Gastroesophageal sphincter (tissue), 4 donors: ENCODE measurements around the gene XNDC1N. TPM values are rescaled to one million over a fixed set of nuclear protein-coding genes. Genes with fewer than 3 reads are reported as not detected.

Experiments
- ATAC-seq: fragments of 150-250 bp; one replicate; pipeline ENCODE4 v1.9.1; 2016; ENCODE audit warnings: mild to moderate bottlenecking, moderate library complexity
- H3K27ac ChIP-seq, 4 donors: fragments of 200-600 bp; sonication (generic) in 3 of 4; 1 replicate in 3 of 4; 2 replicates in 1 of 4; pipeline ENCODE4 v1.5.1; 2016 to 2019
- H3K27me3 ChIP-seq: fragments of 200-600 bp; sonication (generic); one replicate; pipeline ENCODE4 v1.5.1; 2019
- H3K36me3 ChIP-seq, 2 donors: fragments of 200-600 bp; sonication (generic); one replicate each; pipeline ENCODE4 v1.5.1; 2019; ENCODE audit warnings: control low read depth in 1 of 2
- H3K4me1 ChIP-seq, 3 donors: fragments of 200-600 bp; sonication (generic); 1 replicate in 2 of 3; 2 replicates in 1 of 3; pipeline ENCODE4 v1.5.1; 2016 to 2019; ENCODE audit warnings: control low read depth in 2 of 3
- H3K4me3 ChIP-seq, 2 donors: fragments of 200-600 bp; sonication (generic); one replicate each; pipeline ENCODE4 v1.5.1; 2019; ENCODE audit warnings: mild to moderate bottlenecking in 1 of 2, moderate library complexity in 1 of 2
- H3K9me3 ChIP-seq, 3 donors: fragments of 200-600 bp; sonication (generic); one replicate each; pipeline ENCODE4 v1.5.1; 2017 to 2019; ENCODE audit warnings: control low read depth in 2 of 3
- CTCF ChIP-seq, 4 experiments: fragments of 200-600 bp in 2 of 4; fragments of 450-650 bp in 2 of 4; sonication (generic) in 1 of 4; IDR thresholded peaks; one replicate each; pipeline ENCODE4 v1.5.1; 2017 to 2019; ENCODE audit warnings: antibody characterized with exemption in 4 of 4, mild to moderate bottlenecking in 2 of 4, moderate library complexity in 2 of 4
- EP300 ChIP-seq: sonication (generic); formaldehyde crosslinking; IDR thresholded peaks from one replicate; pipeline ENCODE4 v1.6.1; 2017; ENCODE audit warnings: antibody characterized with exemption, mild to moderate bottlenecking
- POLR2A ChIP-seq, 2 donors: fragments of 450-650 bp; IDR thresholded peaks; one replicate each; pipeline ENCODE4 v1.6.1; 2017; ENCODE audit warnings: antibody characterized with exemption in 2 of 2, mild to moderate bottlenecking in 2 of 2, moderate library complexity in 1 of 2
- POLR2AphosphoS5 ChIP-seq: sonication (generic); formaldehyde crosslinking; IDR thresholded peaks from one replicate; pipeline ENCODE4 v1.6.1; 2017; ENCODE audit warnings: antibody characterized with exemption
- WGBS, 2 donors: methylation state at CpG; one replicate each; pipeline ENCODE4 v1.1.5; 2018; ENCODE audit warnings: low coverage in 1 of 2; 5-methylcytosine and 5-hydroxymethylcytosine counted together
- total RNA-seq, 4 donors: library from RNA; depleted of rRNA; stranded (reverse); fragments of >200 nt; gene quantifications; one replicate each; pipeline ENCODE4 v1.1.0, GENCODE V29; 2016

XNDC1N gene
- total RNA-seq = 10 to 100 TPM in 1 of 4 donors, 1 to 10 TPM in 3; 4.7 to 27.7 (median 7.7) TPM

- Histone ChIP-seq H3K36me3 (peaks cover 0 to 12% of the 10 kb centered on the region in 2 donors), H3K27me3 (no peaks in the 10 kb centered on the region), H3K27ac (peak within 1 kb of the TSS; percentile 88 to 92 (median 90)), H3K4me3 (peak within 1 kb of the TSS; percentile 87 to 94), H3K4me1 (peaks cover 7 to 52% (median 21%) of the 10 kb centered on the region in 3 donors), H3K9me3 (no peaks in the 10 kb centered on the region)
- ATAC-seq = peak; percentile 94
- 0% methylated on average over 25 to 33 of the region's 40 CpGs for WGBS, 2 donors
- no peak for TF ChIP-seq CTCF (IDR thresholded peaks at IDR 0.05)
- no peak for TF ChIP-seq POLR2A (IDR thresholded peaks at IDR 0.05)
- TF ChIP-seq EP300 = no peak
- TF ChIP-seq POLR2AphosphoS5 = peak; percentile 5
These were observed at the start of gene XNDC1N for GRCh38 chr11:71927820-71928736. Gene XNDC1N, minus strand, starts transcription at chr11:71928594. Its CDS starts 5,241 bp downstream, at chr11:71923353.

DNA sequence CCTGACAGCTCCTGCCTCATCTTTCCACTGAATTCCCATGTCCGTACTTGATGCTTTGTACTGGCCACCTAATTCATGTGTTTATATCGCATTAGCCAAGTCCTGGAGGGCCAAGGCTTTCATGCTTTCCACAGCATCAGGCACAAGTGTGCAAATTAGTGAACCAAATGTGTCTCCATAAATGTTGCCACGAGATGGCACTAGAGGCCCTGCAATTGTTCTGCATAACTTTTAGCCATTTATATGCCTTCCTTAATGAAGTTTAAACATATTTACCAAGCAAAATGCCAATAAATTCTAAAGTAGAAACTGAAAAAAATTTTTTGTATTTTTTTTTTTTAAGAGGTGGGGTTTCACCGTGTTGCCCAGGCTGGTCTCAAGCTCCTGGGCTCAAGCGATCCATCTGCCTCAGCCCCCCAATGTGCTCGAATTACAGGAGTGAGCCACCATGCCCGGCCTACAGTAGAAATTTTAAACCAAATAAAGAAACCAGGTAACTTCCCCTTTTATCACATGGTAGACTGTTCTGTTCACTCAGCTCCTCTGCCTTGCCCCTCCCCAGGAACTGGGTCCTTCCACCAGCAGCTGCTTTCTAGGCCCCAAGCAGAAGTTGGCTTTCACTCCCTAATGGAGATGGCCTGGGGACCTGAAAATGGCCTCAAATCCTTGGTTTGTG lies 49.5 kb upstream of the XNDC1N start:
- Histone ChIP-seq H3K36me3 (peaks cover 0 to 8% of the 10 kb centered on the region in 2 donors), H3K4me1 (peaks cover 0 to 24% (median 3%) of the 10 kb centered on the region in 3 donors), H3K4me3 (no peak overlapping the region), H3K27ac (no peak overlapping the region), H3K9me3 (no peaks in the 10 kb centered on the region), H3K27me3 (no peaks in the 10 kb centered on the region)
- TF ChIP-seq POLR2A (IDR thresholded peaks at IDR 0.05) (no peak), CTCF (IDR thresholded peaks at IDR 0.05) (peak; percentile 50 to 86 (median 76)), POLR2AphosphoS5 (peak; percentile 17), EP300 (no peak)
- WGBS, 2 donors = 37 to 43% methylated on average over 5 to 7 of the region's 7 CpGs
- ATAC-seq = peak; percentile 41

- Histone ChIP-seq H3K27me3 (no peaks in the 10 kb centered on the region), H3K27ac (no peak overlapping the region), H3K4me1 (peaks cover 0 to 26% (median 3%) of the 10 kb centered on the region in 3 donors), H3K9me3 (no peaks in the 10 kb centered on the region), H3K36me3 (peaks cover 0 to 8% of the 10 kb centered on the region in 2 donors), H3K4me3 (no peak overlapping the region)
- ATAC-seq = no peak
- no peak for TF ChIP-seq POLR2AphosphoS5
- no peak for TF ChIP-seq CTCF (IDR thresholded peaks at IDR 0.05)
- no peak for TF ChIP-seq EP300
- no peak for TF ChIP-seq POLR2A (IDR thresholded peaks at IDR 0.05)
- 50 to 64% methylated on average over 1 of the region's 1 CpG for WGBS, 2 donors
These were observed 48.7 kb upstream of the XNDC1N start for GRCh38 chr11:71977090-71977489.

GRCh38 chr11:71976551-71976950 lies 48.2 kb upstream of the XNDC1N start:
- ATAC-seq = no peak
- H3K4me3 ChIP-seq = no peak overlapping the region
- H3K4me1 ChIP-seq = peaks cover 0 to 29% (median 3%) of the 10 kb centered on the region in 3 donors
- no peaks in the 10 kb centered on the region for H3K9me3 ChIP-seq
- 87% methylated on average over 3 of the region's 5 CpGs; no CpG with 5 or more reads in 1 of the 2 donors for WGBS, 2 donors
- H3K36me3 ChIP-seq = peaks cover 0 to 8% of the 10 kb centered on the region in 2 donors
- no peaks in the 10 kb centered on the region for H3K27me3 ChIP-seq
- H3K27ac ChIP-seq = no peak overlapping the region
- TF ChIP-seq EP300 (no peak), CTCF (IDR thresholded peaks at IDR 0.05) (no peak), POLR2A (IDR thresholded peaks at IDR 0.05) (no peak), POLR2AphosphoS5 (no peak)
